Liver (tissue), 9 donors: ENCODE results near the gene PHF3. TPM values are rescaled to one million over a fixed set of nuclear protein-coding genes. Genes with fewer than 3 reads are reported as not detected.

ENCODE experiments used
- DNase-seq: peaks from one replicate; pipeline ENCODE4 v3.0.0-alpha.2; 2017; ENCODE audit warnings: low spot score
- H3K27ac ChIP-seq, 2 donors: one replicate each; pipeline ENCODE4 v1.7.0; 2013; ENCODE audit warnings: inconsistent platforms in 2 of 2, low read length in 2 of 2, control low read depth in 1 of 2, low read depth in 1 of 2, mild to moderate bottlenecking in 1 of 2
- H3K27me3 ChIP-seq, 4 donors: one replicate each; pipeline versions ENCODE4 v1.6.1 to v1.7.0; 2013; ENCODE audit warnings: low read length in 3 of 4, inconsistent platforms in 1 of 4, mild to moderate bottlenecking in 1 of 4, moderate library complexity in 1 of 4; ENCODE audit not compliant: control insufficient read depth in 4 of 4, insufficient read depth in 4 of 4
- H3K36me3 ChIP-seq, 4 donors: one replicate each; pipeline versions ENCODE4 v1.6.1 to v1.7.0; 2013; ENCODE audit warnings: low read length in 3 of 4, mild to moderate bottlenecking in 3 of 4, low read depth in 1 of 4, moderate library complexity in 1 of 4; ENCODE audit not compliant: control insufficient read depth in 4 of 4, insufficient read depth in 3 of 4
- H3K4me1 ChIP-seq, 4 donors: one replicate each; pipeline versions ENCODE4 v1.6.1 to v1.7.0; 2013; ENCODE audit warnings: low read length in 3 of 4, mild to moderate bottlenecking in 3 of 4, moderate library complexity in 1 of 4; ENCODE audit not compliant: control insufficient read depth in 4 of 4, insufficient read depth in 4 of 4
- H3K4me3 ChIP-seq, 3 donors: one replicate each; pipeline versions ENCODE4 v1.6.1 to v1.7.0; 2013; ENCODE audit warnings: low read length in 3 of 3, control low read depth in 1 of 3, low read depth in 1 of 3, mild to moderate bottlenecking in 1 of 3
- H3K9ac ChIP-seq, 2 donors: one replicate each; pipeline ENCODE4 v1.7.0; 2013; ENCODE audit warnings: low read length in 2 of 2, mild to moderate bottlenecking in 2 of 2, moderate library complexity in 2 of 2, control low read depth in 1 of 2, low read depth in 1 of 2
- H3K9me3 ChIP-seq, 4 donors: one replicate each; pipeline versions ENCODE4 v1.6.1 to v1.7.0; 2013; ENCODE audit warnings: low read length in 3 of 4; ENCODE audit not compliant: control insufficient read depth in 4 of 4
- CTCF ChIP-seq: fragments of 150-350 bp; IDR thresholded peaks from 2 replicates; pipeline ENCODE4 v1.5.1; 2017; ENCODE audit warnings: improper control_type of control experiment, low read depth, low read length; ENCODE audit not compliant: missing input control
- EGR1 ChIP-seq, 2 donors: IDR thresholded peaks; 2 replicates each; pipeline ENCODE4 v1.6.1; 2016 to 2018; ENCODE audit warnings: antibody characterized with exemption in 2 of 2, low read depth in 2 of 2
- FOXA1 ChIP-seq: IDR thresholded peaks from 2 replicates; pipeline ENCODE4 v1.6.1; 2016; ENCODE audit warnings: antibody characterized with exemption
- FOXA2 ChIP-seq: IDR thresholded peaks from 2 replicates; pipeline ENCODE4 v1.6.1; 2016; ENCODE audit warnings: antibody characterized with exemption
- GABPA ChIP-seq, 2 donors: IDR thresholded peaks in 1 of 2; conservative IDR thresholded peaks in 1 of 2; 2 replicates each; pipeline ENCODE4 v1.6.1; 2016; ENCODE audit warnings: antibody characterized with exemption in 2 of 2, mild to moderate bottlenecking in 1 of 2, moderate library complexity in 1 of 2
- HNF4A ChIP-seq, 2 donors: conservative IDR thresholded peaks; 2 replicates each; pipeline ENCODE4 v1.6.1; 2016; ENCODE audit warnings: antibody characterized with exemption in 2 of 2, mild to moderate bottlenecking in 2 of 2
- HNF4G ChIP-seq: IDR thresholded peaks from 2 replicates; pipeline ENCODE4 v1.6.1; 2016; ENCODE audit warnings: antibody characterized with exemption
- JUND ChIP-seq, 2 donors: IDR thresholded peaks; 2 replicates each; pipeline ENCODE4 v1.6.1; 2016; ENCODE audit warnings: antibody characterized with exemption in 2 of 2
- MAX ChIP-seq: IDR thresholded peaks from 2 replicates; pipeline ENCODE4 v1.6.1; 2016; ENCODE audit warnings: antibody characterized with exemption
- NR2F2 ChIP-seq: IDR thresholded peaks from 2 replicates; pipeline ENCODE4 v1.6.1; 2016; ENCODE audit warnings: antibody characterized with exemption
- RAD21 ChIP-seq, 2 donors: IDR thresholded peaks; 2 replicates each; pipeline ENCODE4 v1.6.1; 2016; ENCODE audit warnings: antibody characterized with exemption in 2 of 2, mild to moderate bottlenecking in 2 of 2
- RXRA ChIP-seq, 2 donors: IDR thresholded peaks; 2 replicates each; pipeline ENCODE4 v1.6.1; 2017 to 2018; ENCODE audit warnings: antibody characterized with exemption in 2 of 2, mild to moderate bottlenecking in 1 of 2
- SP1 ChIP-seq: IDR thresholded peaks from 2 replicates; pipeline ENCODE4 v1.6.1; 2018; ENCODE audit warnings: antibody characterized with exemption, mild to moderate bottlenecking
- TAF1 ChIP-seq: conservative IDR thresholded peaks from 2 replicates; pipeline ENCODE4 v1.6.1; 2016; ENCODE audit warnings: antibody characterized with exemption, mild to moderate bottlenecking
- YY1 ChIP-seq: IDR thresholded peaks from 2 replicates; pipeline ENCODE4 v1.6.1; 2016; ENCODE audit warnings: antibody characterized with exemption, mild to moderate bottlenecking
- WGBS: extraction: QIAGEN DNeasy Blood & Tissue Kit; methylation state at CpG from one replicate; pipeline ENCODE4 v1.1.7; 2013; 5-methylcytosine and 5-hydroxymethylcytosine counted together
- polyA plus RNA-seq, 2 donors: library from polyadenylated mRNA; stranded (reverse) in 1 of 2; unstranded in 1 of 2; fragments of 200-250 nt in 1 of 2; fragments of >200 nt in 1 of 2; fragmentation: Nextera tagmentation in 1 of 2; extraction: Ambion mirVana in 1 of 2; gene quantifications; one replicate each; pipeline versions ENCODE4 v1.2.1 to v1.2.3, GENCODE V29; 2013 to 2015
- total RNA-seq, 2 donors: library from RNA; depleted of rRNA; stranded (reverse); fragments of >200 nt; gene quantifications; one replicate each; pipeline ENCODE4 v1.2.3, GENCODE V29; 2014
- TF ChIP-seq, protein P1 (sequence below): IDR thresholded peaks from 2 replicates; pipeline ENCODE4 v1.6.1; 2016; ENCODE audit warnings: antibody characterized with exemption
- TF ChIP-seq, protein P2 (sequence below): IDR thresholded peaks from 2 replicates; pipeline ENCODE4 v1.6.1; 2016; ENCODE audit warnings: antibody characterized with exemption
- TF ChIP-seq, protein P3 (sequence below): IDR thresholded peaks from 2 replicates; pipeline ENCODE4 v1.6.1; 2016; ENCODE audit warnings: antibody characterized with exemption, mild to moderate bottlenecking
- donor health status: healthy.
- donor health status: healthy.
- donor health status: healthy.
- donor health status: healthy.
- donor health status: healthy.

PHF3 gene
- total and polyA plus RNA-seq, 4 donors: 7.7 to 38.9 (median 25.1) TPM

- TF ChIP-seq, protein P1, sequence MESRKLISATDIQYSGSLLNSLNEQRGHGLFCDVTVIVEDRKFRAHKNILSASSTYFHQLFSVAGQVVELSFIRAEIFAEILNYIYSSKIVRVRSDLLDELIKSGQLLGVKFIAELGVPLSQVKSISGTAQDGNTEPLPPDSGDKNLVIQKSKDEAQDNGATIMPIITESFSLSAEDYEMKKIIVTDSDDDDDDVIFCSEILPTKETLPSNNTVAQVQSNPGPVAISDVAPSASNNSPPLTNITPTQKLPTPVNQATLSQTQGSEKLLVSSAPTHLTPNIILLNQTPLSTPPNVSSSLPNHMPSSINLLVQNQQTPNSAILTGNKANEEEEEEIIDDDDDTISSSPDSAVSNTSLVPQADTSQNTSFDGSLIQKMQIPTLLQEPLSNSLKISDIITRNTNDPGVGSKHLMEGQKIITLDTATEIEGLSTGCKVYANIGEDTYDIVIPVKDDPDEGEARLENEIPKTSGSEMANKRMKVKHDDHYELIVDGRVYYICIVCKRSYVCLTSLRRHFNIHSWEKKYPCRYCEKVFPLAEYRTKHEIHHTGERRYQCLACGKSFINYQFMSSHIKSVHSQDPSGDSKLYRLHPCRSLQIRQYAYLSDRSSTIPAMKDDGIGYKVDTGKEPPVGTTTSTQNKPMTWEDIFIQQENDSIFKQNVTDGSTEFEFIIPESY: no peak
- peak; percentile 18 for TF ChIP-seq FOXA2
- no peak for TF ChIP-seq TAF1
- peak; percentile 31 for TF ChIP-seq YY1
These were observed 73.5 kb downstream of the PHF3 start (continued) for GRCh38 chr6:63709148-63709547.

- H3K36me3 ChIP-seq: peaks cover 9 to 37% (median 25%) of the 10 kb centered on the region in 4 donors
- H3K4me1 ChIP-seq: peaks cover 0 to 14% (median 5%) of the 10 kb centered on the region in 4 donors
- no peaks in the 10 kb centered on the region for H3K27me3 ChIP-seq
- H3K9ac ChIP-seq: no peak overlapping the region
- 94% methylated on average over 6 of the region's 6 CpGs for WGBS
- TF ChIP-seq, protein P1: no peak
- TF ChIP-seq, protein P2, sequence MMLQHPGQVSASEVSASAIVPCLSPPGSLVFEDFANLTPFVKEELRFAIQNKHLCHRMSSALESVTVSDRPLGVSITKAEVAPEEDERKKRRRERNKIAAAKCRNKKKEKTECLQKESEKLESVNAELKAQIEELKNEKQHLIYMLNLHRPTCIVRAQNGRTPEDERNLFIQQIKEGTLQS: no peak
- TF ChIP-seq HNF4A (conservative IDR thresholded peaks at IDR 0.05) (no peak), MAX (no peak), EGR1 (IDR thresholded peaks at IDR 0.05; ENCODE audit: low read depth in 2 of 2) (no peak), RXRA (IDR thresholded peaks at IDR 0.05) (no peak), GABPA (IDR thresholded peaks at IDR 0.05 in 1 of 2, conservative IDR thresholded peaks at IDR 0.05 in 1 of 2) (no peak), TAF1 (no peak), JUND (IDR thresholded peaks at IDR 0.05) (no peak), SP1 (no peak), CTCF (no peak), RAD21 (IDR thresholded peaks at IDR 0.05) (no peak), FOXA2 (no peak), NR2F2 (no peak), YY1 (no peak), HNF4G (no peak), FOXA1 (no peak)
- TF ChIP-seq, protein P3, sequence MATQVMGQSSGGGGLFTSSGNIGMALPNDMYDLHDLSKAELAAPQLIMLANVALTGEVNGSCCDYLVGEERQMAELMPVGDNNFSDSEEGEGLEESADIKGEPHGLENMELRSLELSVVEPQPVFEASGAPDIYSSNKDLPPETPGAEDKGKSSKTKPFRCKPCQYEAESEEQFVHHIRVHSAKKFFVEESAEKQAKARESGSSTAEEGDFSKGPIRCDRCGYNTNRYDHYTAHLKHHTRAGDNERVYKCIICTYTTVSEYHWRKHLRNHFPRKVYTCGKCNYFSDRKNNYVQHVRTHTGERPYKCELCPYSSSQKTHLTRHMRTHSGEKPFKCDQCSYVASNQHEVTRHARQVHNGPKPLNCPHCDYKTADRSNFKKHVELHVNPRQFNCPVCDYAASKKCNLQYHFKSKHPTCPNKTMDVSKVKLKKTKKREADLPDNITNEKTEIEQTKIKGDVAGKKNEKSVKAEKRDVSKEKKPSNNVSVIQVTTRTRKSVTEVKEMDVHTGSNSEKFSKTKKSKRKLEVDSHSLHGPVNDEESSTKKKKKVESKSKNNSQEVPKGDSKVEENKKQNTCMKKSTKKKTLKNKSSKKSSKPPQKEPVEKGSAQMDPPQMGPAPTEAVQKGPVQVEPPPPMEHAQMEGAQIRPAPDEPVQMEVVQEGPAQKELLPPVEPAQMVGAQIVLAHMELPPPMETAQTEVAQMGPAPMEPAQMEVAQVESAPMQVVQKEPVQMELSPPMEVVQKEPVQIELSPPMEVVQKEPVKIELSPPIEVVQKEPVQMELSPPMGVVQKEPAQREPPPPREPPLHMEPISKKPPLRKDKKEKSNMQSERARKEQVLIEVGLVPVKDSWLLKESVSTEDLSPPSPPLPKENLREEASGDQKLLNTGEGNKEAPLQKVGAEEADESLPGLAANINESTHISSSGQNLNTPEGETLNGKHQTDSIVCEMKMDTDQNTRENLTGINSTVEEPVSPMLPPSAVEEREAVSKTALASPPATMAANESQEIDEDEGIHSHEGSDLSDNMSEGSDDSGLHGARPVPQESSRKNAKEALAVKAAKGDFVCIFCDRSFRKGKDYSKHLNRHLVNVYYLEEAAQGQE: no peak
- H3K9me3 ChIP-seq: no peaks in the 10 kb centered on the region
- DNase-seq: no peak
- no peak overlapping the region for H3K4me3 ChIP-seq
- no peak overlapping the region for H3K27ac ChIP-seq
These were observed 77.7 kb downstream of the PHF3 start for GRCh38 chr6:63713332-63713731.
